ENCODE data around the gene SLCO2A1.

The SLCO2A1 gene

GRCh38 chr3:133895208-133896001 is 134.3 kb downstream of the SLCO2A1 start, which contains the start of gene RAB6B:
Gene RAB6B (minus strand): TSS chr3:133895882. CDS start chr3:133895466, 416 bp downstream.
- H3K4me3 ChIP-seq = peak within 1 kb of the TSS; percentile 81
- no peak for TF ChIP-seq EZH2 (IDR thresholded peaks at IDR 0.05)
- TF ChIP-seq POLR2AphosphoS5 (IDR thresholded peaks at IDR 0.05; ENCODE audit: borderline replicate concordance, low read depth, low read length) = no peak
- TF ChIP-seq FOXP2 (optimal IDR thresholded peaks at IDR 0.05; ENCODE audit: control extremely low read depth, extremely low read length, insufficient read depth) = no peak
- H3K27ac ChIP-seq = no peak within 1 kb of the TSS
- H3K9me3 ChIP-seq (ENCODE audit: low read depth, low read length) = no peaks in the 10 kb centered on the region
- DNase-seq (ENCODE audit: low read depth, low spot score) = no peak
- no peak within 1 kb of the TSS for H3K9ac ChIP-seq (ENCODE audit: insufficient read length)
- no peaks in the 10 kb centered on the region for H3K36me3 ChIP-seq (ENCODE audit: insufficient read depth, low read length)

DNA sequence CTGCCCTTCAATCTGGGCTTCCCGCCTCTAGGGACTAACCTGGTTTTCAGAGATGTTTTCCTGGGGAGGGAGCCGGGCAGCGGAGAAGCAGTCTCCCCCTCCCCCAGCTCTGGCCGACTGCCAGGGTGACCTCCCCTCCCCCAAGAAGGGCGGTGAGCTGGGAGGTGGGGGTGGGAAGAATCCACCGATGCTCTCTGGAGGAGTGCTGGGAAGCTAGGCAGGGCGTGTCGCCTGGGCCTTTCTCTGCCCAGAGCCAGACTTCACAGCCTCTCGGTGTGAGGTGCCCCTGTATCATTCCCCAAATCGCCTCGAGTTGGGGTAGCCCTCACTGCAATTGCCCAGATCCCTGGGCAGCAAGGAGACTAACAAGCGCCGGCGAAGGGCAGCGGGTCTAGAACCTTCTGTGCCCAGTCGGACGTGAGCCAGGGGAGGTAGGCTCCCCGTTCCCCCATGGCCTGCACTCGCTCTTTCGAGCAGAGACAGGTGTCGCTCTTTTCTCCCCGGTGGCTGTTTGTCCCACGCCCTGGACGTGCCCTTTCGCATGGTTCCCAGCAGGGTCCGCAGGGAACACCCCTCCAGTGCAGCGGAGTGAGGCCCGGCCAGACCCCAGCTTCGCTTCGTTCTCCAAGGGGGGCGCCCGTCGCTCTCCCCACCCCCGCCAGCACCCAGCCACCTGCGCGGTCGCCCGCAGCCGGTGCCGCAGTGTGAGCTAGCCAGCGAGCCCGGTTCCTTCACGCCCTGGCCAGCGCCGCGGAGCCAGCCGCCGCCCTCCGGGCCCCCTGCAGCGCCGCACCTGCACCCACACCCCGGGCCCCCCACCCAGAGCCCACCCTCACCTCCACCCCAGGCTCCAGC is 135.1 kb downstream of the SLCO2A1 start:
- Histone ChIP-seq H3K9me3 (ENCODE audit: low read depth, low read length) (no peaks in the 10 kb centered on the region), H3K4me3 (no peak overlapping the region; the same call in 1 of the 2 replicates), H3K36me3 (ENCODE audit: insufficient read depth, low read length) (no peaks in the 10 kb centered on the region), H3K9ac (ENCODE audit: insufficient read length) (no peak overlapping the region), H3K27ac (no peak overlapping the region)
- DNase-seq (ENCODE audit: low read depth, low spot score) = no peak
- no peak for TF ChIP-seq EZH2 (IDR thresholded peaks at IDR 0.05)
- no peak for TF ChIP-seq FOXP2 (optimal IDR thresholded peaks at IDR 0.05; ENCODE audit: control extremely low read depth, extremely low read length, insufficient read depth)
- TF ChIP-seq POLR2AphosphoS5 (IDR thresholded peaks at IDR 0.05; ENCODE audit: borderline replicate concordance, low read depth, low read length) = no peak

- Histone ChIP-seq H3K27ac (no peak overlapping the region), H3K36me3 (ENCODE audit: insufficient read depth, low read length) (no peaks in the 10 kb centered on the region), H3K9me3 (ENCODE audit: low read depth, low read length) (no peaks in the 10 kb centered on the region), H3K4me3 (no peak overlapping the region), H3K9ac (ENCODE audit: insufficient read length) (no peak overlapping the region)
- no peak for DNase-seq (ENCODE audit: low read depth, low spot score)
- TF ChIP-seq POLR2AphosphoS5 (IDR thresholded peaks at IDR 0.05; ENCODE audit: borderline replicate concordance, low read depth, low read length) = no peak
- TF ChIP-seq FOXP2 (optimal IDR thresholded peaks at IDR 0.05; ENCODE audit: control extremely low read depth, extremely low read length, insufficient read depth) = no peak
- TF ChIP-seq EZH2 (IDR thresholded peaks at IDR 0.05) = no peak
Measured at GRCh38 chr3:133893683-133894352, 135.9 kb downstream of the SLCO2A1 start.

GRCh38 chr3:133892541-133893231 is 137.0 kb downstream of the SLCO2A1 start:
- Histone ChIP-seq H3K27ac (no peak overlapping the region), H3K9me3 (ENCODE audit: low read depth, low read length) (no peaks in the 10 kb centered on the region), H3K4me3 (no peak overlapping the region), H3K9ac (ENCODE audit: insufficient read length) (no peak overlapping the region), H3K36me3 (ENCODE audit: insufficient read depth, low read length) (no peaks in the 10 kb centered on the region)
- no peak for TF ChIP-seq POLR2AphosphoS5 (IDR thresholded peaks at IDR 0.05; ENCODE audit: borderline replicate concordance, low read depth, low read length)
- no peak for TF ChIP-seq EZH2 (IDR thresholded peaks at IDR 0.05)
- TF ChIP-seq FOXP2 (optimal IDR thresholded peaks at IDR 0.05; ENCODE audit: control extremely low read depth, extremely low read length, insufficient read depth) = no peak
- no peak for DNase-seq (ENCODE audit: low read depth, low spot score)

DNA sequence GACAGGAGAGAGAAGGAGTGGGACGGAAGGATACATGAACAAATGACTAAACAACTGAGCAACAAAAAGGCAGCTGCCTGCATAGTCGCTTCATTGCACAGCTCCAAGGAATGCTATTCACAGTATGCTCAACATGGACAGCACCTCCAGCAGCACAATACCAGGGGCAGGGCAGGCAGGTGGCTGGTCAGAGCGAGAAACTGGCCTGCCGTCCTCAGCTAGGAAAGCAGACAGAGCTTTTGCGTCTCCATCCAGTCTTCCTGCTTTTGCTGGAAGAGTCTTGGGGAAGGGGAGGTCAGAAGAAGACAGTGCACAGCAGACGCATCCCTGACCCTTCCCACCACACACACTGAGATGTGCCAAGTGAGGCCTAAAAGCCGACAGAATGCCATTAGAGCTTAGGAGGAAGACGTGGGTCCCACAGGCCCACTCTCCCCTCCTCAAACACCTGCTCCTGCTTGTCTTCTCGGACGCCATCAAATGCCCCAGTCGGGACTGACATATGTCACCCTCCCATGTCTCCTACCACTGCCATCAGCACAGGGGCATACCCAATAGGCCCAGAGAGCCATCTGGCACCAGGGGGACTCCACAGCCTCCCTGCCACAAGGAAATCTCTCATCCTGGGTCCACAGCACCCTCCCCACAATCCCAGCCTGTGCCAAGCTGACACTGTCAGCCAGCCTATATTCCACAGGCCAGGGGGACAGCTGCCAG is 137.9 kb downstream of the SLCO2A1 start:
- no peak overlapping the region for H3K4me3 ChIP-seq
- DNase-seq (ENCODE audit: low read depth, low spot score) = no peak

GRCh38 chr3:133890972-133891644 is 138.6 kb downstream of the SLCO2A1 start:
- Histone ChIP-seq H3K9me3 (ENCODE audit: low read depth, low read length) (no peaks in the 10 kb centered on the region), H3K9ac (ENCODE audit: insufficient read length) (no peak overlapping the region), H3K36me3 (ENCODE audit: insufficient read depth, low read length) (no peaks in the 10 kb centered on the region), H3K4me3 (no peak overlapping the region), H3K27ac (no peak overlapping the region)
- DNase-seq (ENCODE audit: low read depth, low spot score) = no peak
- no peak for TF ChIP-seq EZH2 (IDR thresholded peaks at IDR 0.05)
- TF ChIP-seq FOXP2 (optimal IDR thresholded peaks at IDR 0.05; ENCODE audit: control extremely low read depth, extremely low read length, insufficient read depth) = no peak
- no peak for TF ChIP-seq POLR2AphosphoS5 (IDR thresholded peaks at IDR 0.05; ENCODE audit: borderline replicate concordance, low read depth, low read length)

More for the DNA sequence above, 137.9 kb downstream of the SLCO2A1 start:
- Histone ChIP-seq H3K36me3 (ENCODE audit: insufficient read depth, low read length) (no peaks in the 10 kb centered on the region), H3K9ac (ENCODE audit: insufficient read length) (no peak overlapping the region), H3K9me3 (ENCODE audit: low read depth, low read length) (no peaks in the 10 kb centered on the region), H3K27ac (no peak overlapping the region)
- TF ChIP-seq POLR2AphosphoS5 (IDR thresholded peaks at IDR 0.05; ENCODE audit: borderline replicate concordance, low read depth, low read length) (no peak), EZH2 (IDR thresholded peaks at IDR 0.05) (no peak), FOXP2 (optimal IDR thresholded peaks at IDR 0.05; ENCODE audit: control extremely low read depth, extremely low read length, insufficient read depth) (no peak)

- no peak overlapping the region for H3K4me3 ChIP-seq
- H3K27ac ChIP-seq = no peak overlapping the region
- no peak for DNase-seq (ENCODE audit: low read depth, low spot score)
- H3K9me3 ChIP-seq (ENCODE audit: low read depth, low read length) = no peaks in the 10 kb centered on the region
- H3K9ac ChIP-seq (ENCODE audit: insufficient read length) = no peak overlapping the region
- no peaks in the 10 kb centered on the region for H3K36me3 ChIP-seq (ENCODE audit: insufficient read depth, low read length)
- no peak for TF ChIP-seq FOXP2 (optimal IDR thresholded peaks at IDR 0.05; ENCODE audit: control extremely low read depth, extremely low read length, insufficient read depth)
- TF ChIP-seq POLR2AphosphoS5 (IDR thresholded peaks at IDR 0.05; ENCODE audit: borderline replicate concordance, low read depth, low read length) = no peak
- TF ChIP-seq EZH2 (IDR thresholded peaks at IDR 0.05) = no peak
Measured at GRCh38 chr3:133890037-133890436, 139.7 kb downstream of the SLCO2A1 start.

All from SK-N-MC (cell line).